Hepatocyte (in vitro differentiated cells): ENCODE measurements around the gene SH3RF3. TPM values are rescaled to one million over a fixed set of nuclear protein-coding genes. Genes with fewer than 3 reads are reported as not detected.

Experiments
- DNase-seq: peaks from one replicate; pipeline ENCODE4 v3.0.0-alpha.2; 2016; ENCODE audit warnings: low spot score
- H2AFZ ChIP-seq: fragments of 200-600 bp; sonication (generic); 2 replicates; pipeline ENCODE4 v1.6.0; 2016; ENCODE audit warnings: antibody characterized with exemption, mild to moderate bottlenecking
- H3K27ac ChIP-seq: fragments of 200-600 bp; sonication (generic); 2 replicates; pipeline ENCODE4 v1.5.1; 2016; ENCODE audit warnings: mild to moderate bottlenecking
- H3K27me3 ChIP-seq: fragments of 200-600 bp; sonication (generic); 2 replicates; pipeline ENCODE4 v1.6.1; 2016
- H3K36me3 ChIP-seq: fragments of 200-600 bp; sonication (generic); replicated peaks from 2 replicates; pipeline ENCODE4 v1.5.1; 2016; ENCODE audit warnings: low read depth; ENCODE audit not compliant: insufficient read depth
- H3K4me1 ChIP-seq: fragments of 200-600 bp; sonication (generic); 2 replicates; pipeline ENCODE4 v1.5.1; 2016; ENCODE audit warnings: mild to moderate bottlenecking, moderate library complexity; ENCODE audit not compliant: insufficient read depth
- H3K4me2 ChIP-seq: fragments of 200-600 bp; sonication (generic); 2 replicates; pipeline ENCODE4 v1.6.0; 2016
- H3K4me3 ChIP-seq: fragments of 200-600 bp; sonication (generic); 2 replicates; pipeline ENCODE4 v1.5.1; 2016; ENCODE audit warnings: mild to moderate bottlenecking
- H3K79me2 ChIP-seq: fragments of 200-600 bp; sonication (generic); 2 replicates; pipeline ENCODE4 v1.6.0; 2017; ENCODE audit warnings: mild to moderate bottlenecking
- H3K9me2 ChIP-seq: fragments of 200-600 bp; sonication (generic); replicated peaks from 2 replicates; pipeline ENCODE4 v1.6.0; 2017; ENCODE audit warnings: mild to moderate bottlenecking; ENCODE audit not compliant: insufficient read depth
- H3K9me3 ChIP-seq: fragments of 200-600 bp; sonication (generic); 2 replicates; pipeline ENCODE4 v1.5.1; 2016; ENCODE audit warnings: low read depth, mild to moderate bottlenecking
- H4K20me1 ChIP-seq: fragments of 200-600 bp; sonication (generic); 2 replicates; pipeline ENCODE4 v1.6.0; 2016; ENCODE audit warnings: mild to moderate bottlenecking; ENCODE audit not compliant: insufficient read depth, poor library complexity, severe bottlenecking
- EZH2 ChIP-seq: fragments of 200-600 bp; sonication (generic); IDR thresholded peaks from 2 replicates; pipeline ENCODE4 v1.6.1; 2016; ENCODE audit warnings: antibody characterized with exemption, mild to moderate bottlenecking, borderline replicate concordance
- EZH2phosphoT487 ChIP-seq: fragments of 200-600 bp; sonication (generic); IDR thresholded peaks from one replicate; pipeline ENCODE4 v1.6.1; 2018; ENCODE audit warnings: antibody characterized with exemption, mild to moderate bottlenecking, low read depth, moderate library complexity; ENCODE audit not compliant: unreplicated experiment, severe bottlenecking
- WGBS: methylation state at CpG from one replicate; pipeline ENCODE4 v1.1.6; 2016; ENCODE audit warnings: low lambda C conversion rate; ENCODE audit errors: missing lambda C conversion rate; 5-methylcytosine and 5-hydroxymethylcytosine counted together
- polyA plus RNA-seq: library from polyadenylated mRNA; unstranded; fragments of >200 nt; fragmentation: Nextera tagmentation; extraction: Ambion mirVana; gene quantifications from 2 replicates; pipeline ENCODE4 v1.2.1, GENCODE V29; 2016
- total RNA-seq: library from RNA; depleted of rRNA; stranded (reverse); fragments of >200 nt; gene quantifications from 2 replicates; pipeline ENCODE4 v1.2.3, GENCODE V29; 2014
- TF ChIP-seq, protein P1 (sequence below): fragments of 200-600 bp; sonication (generic); IDR thresholded peaks from 2 replicates; pipeline ENCODE4 v1.5.1; 2016; ENCODE audit warnings: antibody characterized with exemption, mild to moderate bottlenecking; ENCODE audit not compliant: poor library complexity

The SH3RF3 gene
- total and polyA plus RNA-seq, 2 experiments from 2014 or later = 1.9 to 2.1 TPM

DNA sequence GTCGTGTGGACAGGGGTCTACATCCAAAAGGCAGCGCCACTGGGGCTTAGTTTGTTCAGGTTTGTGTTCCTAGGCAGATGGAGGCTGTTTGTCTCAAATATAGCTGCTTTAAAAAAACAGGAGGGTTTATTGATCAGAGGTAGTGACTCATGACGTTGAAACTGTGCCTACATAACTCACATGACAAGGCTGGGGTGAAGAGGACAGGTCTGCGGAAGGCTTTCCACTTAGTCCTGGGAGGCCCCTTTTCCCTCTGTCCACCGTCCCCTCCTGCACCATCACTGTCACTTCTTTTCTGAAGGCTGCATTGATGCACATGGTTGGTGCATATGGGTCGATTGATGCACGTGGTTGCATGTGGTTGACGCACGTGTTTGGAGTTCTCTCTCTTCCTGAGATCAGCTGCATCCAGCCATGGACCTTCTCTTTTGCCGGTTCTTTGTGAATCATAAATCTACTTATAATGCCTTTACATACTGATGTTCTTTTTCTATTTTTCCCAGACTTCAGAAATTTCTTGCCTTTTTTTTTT, 10.9 kb downstream of the SH3RF3 start:
- Histone ChIP-seq H3K36me3 (no peaks in the 10 kb centered on the region), H3K27me3 (peaks cover 23% of the 10 kb centered on the region), H3K4me2 (no peak overlapping the region), H3K79me2 (no peaks in the 10 kb centered on the region), H3K9me3 (no peaks in the 10 kb centered on the region), H3K4me3 (no peak overlapping the region), H2AFZ (no peak overlapping the region), H3K9me2 (no peaks in the 10 kb centered on the region), H4K20me1 (no peaks in the 10 kb centered on the region), H3K27ac (no peak overlapping the region), H3K4me1 (peaks cover 3% of the 10 kb centered on the region)
- DNase-seq = no peak
- WGBS = 89% methylated on average over 10 of the region's 10 CpGs
- no peak for TF ChIP-seq EZH2phosphoT487
- TF ChIP-seq EZH2 = no peak

DNA sequence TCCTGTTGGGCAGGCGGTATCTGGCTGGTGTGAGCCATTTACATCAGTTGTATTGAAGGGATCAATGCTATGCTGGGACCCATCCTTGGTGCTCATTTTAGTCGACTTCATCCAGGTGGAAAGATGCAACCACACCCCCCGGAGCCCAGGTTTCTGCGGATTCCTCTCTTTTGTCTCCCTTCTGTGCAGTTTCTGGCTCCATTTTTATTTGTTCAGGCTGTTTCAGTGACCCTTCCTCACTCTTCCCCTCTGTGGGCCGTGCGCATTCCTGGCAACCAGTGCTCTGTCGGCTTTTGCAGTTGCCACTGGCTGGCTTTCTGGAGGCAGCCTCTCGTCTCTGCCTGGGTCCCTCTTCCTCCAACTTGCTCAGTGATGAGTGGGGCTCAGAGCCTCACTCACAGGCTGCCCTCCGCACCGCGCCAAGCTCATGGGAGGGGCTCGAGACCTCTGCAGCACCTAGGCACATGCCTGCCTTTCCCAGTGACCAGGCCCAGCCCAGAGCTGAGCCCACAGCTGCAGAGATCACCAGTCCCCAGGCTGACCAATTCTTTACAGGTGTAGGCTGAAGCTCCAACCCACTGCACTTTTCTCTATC, 12.1 kb downstream of the SH3RF3 start:
- Histone ChIP-seq H3K4me2 (no peak overlapping the region), H3K4me3 (no peak overlapping the region), H2AFZ (no peak overlapping the region), H3K27ac (no peak overlapping the region), H3K4me1 (no peaks in the 10 kb centered on the region), H3K9me2 (no peaks in the 10 kb centered on the region), H4K20me1 (no peaks in the 10 kb centered on the region), H3K36me3 (no peaks in the 10 kb centered on the region), H3K79me2 (no peaks in the 10 kb centered on the region), H3K9me3 (no peaks in the 10 kb centered on the region), H3K27me3 (peaks cover 11% of the 10 kb centered on the region)
- TF ChIP-seq, protein P1, sequence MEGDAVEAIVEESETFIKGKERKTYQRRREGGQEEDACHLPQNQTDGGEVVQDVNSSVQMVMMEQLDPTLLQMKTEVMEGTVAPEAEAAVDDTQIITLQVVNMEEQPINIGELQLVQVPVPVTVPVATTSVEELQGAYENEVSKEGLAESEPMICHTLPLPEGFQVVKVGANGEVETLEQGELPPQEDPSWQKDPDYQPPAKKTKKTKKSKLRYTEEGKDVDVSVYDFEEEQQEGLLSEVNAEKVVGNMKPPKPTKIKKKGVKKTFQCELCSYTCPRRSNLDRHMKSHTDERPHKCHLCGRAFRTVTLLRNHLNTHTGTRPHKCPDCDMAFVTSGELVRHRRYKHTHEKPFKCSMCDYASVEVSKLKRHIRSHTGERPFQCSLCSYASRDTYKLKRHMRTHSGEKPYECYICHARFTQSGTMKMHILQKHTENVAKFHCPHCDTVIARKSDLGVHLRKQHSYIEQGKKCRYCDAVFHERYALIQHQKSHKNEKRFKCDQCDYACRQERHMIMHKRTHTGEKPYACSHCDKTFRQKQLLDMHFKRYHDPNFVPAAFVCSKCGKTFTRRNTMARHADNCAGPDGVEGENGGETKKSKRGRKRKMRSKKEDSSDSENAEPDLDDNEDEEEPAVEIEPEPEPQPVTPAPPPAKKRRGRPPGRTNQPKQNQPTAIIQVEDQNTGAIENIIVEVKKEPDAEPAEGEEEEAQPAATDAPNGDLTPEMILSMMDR = no peak
- TF ChIP-seq EZH2 = no peak
- no peak for TF ChIP-seq EZH2phosphoT487
- no peak for DNase-seq
- 93% methylated on average over 12 of the region's 12 CpGs for WGBS

DNA sequence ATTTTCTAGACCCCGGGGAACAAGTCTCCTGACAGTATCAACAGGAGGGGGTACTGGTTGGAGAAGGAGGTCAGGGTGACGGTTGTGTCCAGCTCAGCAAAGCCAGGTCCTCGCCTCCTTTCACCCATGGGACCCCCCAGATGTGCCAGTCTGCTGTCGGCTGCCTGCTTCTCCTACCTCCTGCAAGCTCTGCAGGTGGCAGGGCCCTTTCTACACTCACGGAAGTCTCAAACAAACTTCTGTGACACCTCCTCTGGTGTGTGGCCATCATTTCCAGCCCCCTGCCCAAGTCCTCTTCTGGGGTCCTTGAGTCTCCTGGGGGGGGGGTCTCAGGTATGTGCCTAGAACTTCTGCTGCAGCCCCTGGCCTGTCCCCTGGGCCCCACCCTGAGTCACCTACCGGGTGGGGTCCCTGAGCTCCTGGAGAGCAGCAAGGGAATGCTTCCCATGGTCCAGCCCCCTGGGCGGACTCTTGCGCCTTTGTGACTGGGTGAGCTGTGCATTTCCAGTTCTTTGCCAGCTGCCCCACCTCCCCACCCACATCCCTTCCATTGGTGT, 12.8 kb downstream of the SH3RF3 start:
- Histone ChIP-seq H3K79me2 (no peaks in the 10 kb centered on the region), H3K9me2 (no peaks in the 10 kb centered on the region), H3K4me3 (no peak overlapping the region), H3K4me2 (no peak overlapping the region), H3K36me3 (no peaks in the 10 kb centered on the region), H3K27me3 (peaks cover 4% of the 10 kb centered on the region), H3K9me3 (no peaks in the 10 kb centered on the region), H3K27ac (no peak overlapping the region), H2AFZ (no peak overlapping the region), H3K4me1 (no peaks in the 10 kb centered on the region), H4K20me1 (no peaks in the 10 kb centered on the region)
- DNase-seq = no peak
- WGBS = 84% methylated on average over 8 of the region's 8 CpGs
- TF ChIP-seq, protein P1 = no peak
- TF ChIP-seq EZH2 (no peak), EZH2phosphoT487 (no peak)

DNA sequence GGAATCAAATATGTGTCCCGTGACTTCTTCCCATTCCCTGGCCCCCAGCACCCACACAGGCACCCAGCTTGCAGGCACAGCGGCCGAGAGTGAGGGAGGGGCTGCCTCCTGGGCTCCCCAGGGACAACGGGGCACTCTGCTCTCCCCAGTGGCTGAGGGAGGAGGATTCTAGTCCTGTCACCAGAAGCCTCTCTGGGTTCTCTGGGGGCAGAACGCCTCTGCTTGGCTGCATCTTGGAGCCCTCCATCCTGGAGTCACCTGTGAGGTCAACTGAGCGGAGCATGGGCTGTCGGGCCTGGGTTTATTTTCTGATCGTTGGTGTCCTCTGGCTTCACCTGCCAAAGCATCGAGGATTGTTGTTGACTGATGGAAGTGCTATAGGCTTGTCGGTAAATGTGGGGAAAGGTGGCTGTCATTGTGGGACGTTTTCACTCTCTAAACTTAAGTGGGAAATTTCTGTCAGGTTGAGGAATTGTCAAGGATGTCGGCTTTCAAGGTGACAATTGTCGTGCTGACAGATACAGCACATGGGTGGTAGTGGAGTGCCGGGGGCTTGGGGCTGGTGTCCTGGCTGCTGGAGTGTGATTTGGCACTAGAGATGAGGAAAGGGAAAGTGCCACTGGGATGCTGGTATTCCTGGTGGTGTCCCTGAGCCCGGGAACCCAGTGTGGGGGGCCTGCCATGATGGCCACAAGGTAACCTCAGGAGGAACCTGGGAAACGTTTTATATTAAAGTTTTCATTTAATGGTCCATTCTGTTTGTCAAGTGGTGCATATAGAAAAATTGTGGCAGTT, 13.6 kb downstream of the SH3RF3 start:
- no peaks in the 10 kb centered on the region for H3K79me2 ChIP-seq
- H3K36me3 ChIP-seq = no peaks in the 10 kb centered on the region
- H3K9me3 ChIP-seq = no peaks in the 10 kb centered on the region
- TF ChIP-seq EZH2phosphoT487 (no peak), EZH2 (no peak)
- TF ChIP-seq, protein P1 = no peak
- peaks cover 4% of the 10 kb centered on the region for H3K27me3 ChIP-seq
- no peaks in the 10 kb centered on the region for H3K4me1 ChIP-seq
- no peak overlapping the region for H3K4me3 ChIP-seq
- H3K27ac ChIP-seq = no peak overlapping the region
- no peak for DNase-seq
- H4K20me1 ChIP-seq = no peaks in the 10 kb centered on the region
- H3K4me2 ChIP-seq = no peak overlapping the region
- no peak overlapping the region for H2AFZ ChIP-seq
- WGBS = 91% methylated on average over 16 of the region's 16 CpGs
- no peaks in the 10 kb centered on the region for H3K9me2 ChIP-seq
